ENCODE measurements around the gene RNF17.

Gene RNF17

DNA sequence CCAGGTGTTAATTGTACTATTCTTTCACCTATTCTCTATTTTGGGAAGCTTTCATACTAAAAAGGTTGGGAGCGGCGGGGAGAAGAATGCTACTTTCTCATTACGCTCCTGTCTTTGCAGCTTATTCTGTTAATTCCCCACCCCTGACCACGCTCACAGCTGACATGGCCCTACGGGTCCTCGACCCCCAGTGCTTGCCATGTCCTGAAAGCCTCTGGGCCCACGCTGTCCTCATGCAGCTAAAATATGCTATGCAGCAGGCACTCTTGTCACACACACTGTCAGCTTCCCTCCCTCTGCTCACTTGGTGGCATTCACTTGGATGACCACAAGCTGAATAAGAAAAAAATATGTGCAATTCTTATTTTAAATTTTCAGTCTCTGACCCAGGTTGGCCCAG lies 126.3 kb downstream of the RNF17 start:
- Histone ChIP-seq H3K4me3 (ENCODE audit: insufficient read length, low read depth) (no peak overlapping the region), H3K4me1 (ENCODE audit: insufficient read depth, insufficient read length) (no peaks in the 10 kb centered on the region), H3K9ac (ENCODE audit: insufficient read length, low read depth) (no peak overlapping the region), H3K27me3 (ENCODE audit: insufficient read depth, insufficient read length) (no peaks in the 10 kb centered on the region), H3K36me3 (ENCODE audit: insufficient read depth, insufficient read length, low read length) (peaks cover 71% of the 10 kb centered on the region), H3K9me3 (ENCODE audit: insufficient read depth, low read length) (no peaks in the 10 kb centered on the region)
- TF ChIP-seq YY1 (IDR thresholded peaks at IDR 0.05; ENCODE audit: insufficient read depth, insufficient read length), result no peak
- TF ChIP-seq ZNF274 (IDR thresholded peaks at IDR 0.05; ENCODE audit: low read depth, low read length), result no peak
- TF ChIP-seq SUZ12 (IDR thresholded peaks at IDR 0.05; ENCODE audit: extremely low read depth, insufficient read depth, insufficient read length), result no peak
- no peak for DNase-seq (ENCODE audit: low read depth, low spot score)

- DNase-seq (ENCODE audit: low read depth, low spot score), result no peak
- Histone ChIP-seq H3K4me3 (ENCODE audit: insufficient read length, low read depth) (no peak overlapping the region), H3K27me3 (ENCODE audit: insufficient read depth, insufficient read length) (no peaks in the 10 kb centered on the region), H3K9ac (ENCODE audit: insufficient read length, low read depth) (no peak overlapping the region), H3K4me1 (ENCODE audit: insufficient read depth, insufficient read length) (peaks cover 2% of the 10 kb centered on the region), H3K9me3 (ENCODE audit: insufficient read depth, low read length) (no peaks in the 10 kb centered on the region), H3K36me3 (ENCODE audit: insufficient read depth, insufficient read length, low read length) (peaks cover 66% of the 10 kb centered on the region)
- no peak for TF ChIP-seq YY1 (IDR thresholded peaks at IDR 0.05; ENCODE audit: insufficient read depth, insufficient read length)
- no peak for TF ChIP-seq SUZ12 (IDR thresholded peaks at IDR 0.05; ENCODE audit: extremely low read depth, insufficient read depth, insufficient read length)
- TF ChIP-seq ZNF274 (IDR thresholded peaks at IDR 0.05; ENCODE audit: low read depth, low read length), result no peak
These were observed 127.6 kb downstream of the RNF17 start for GRCh38 chr13:24891476-24892108.

DNA sequence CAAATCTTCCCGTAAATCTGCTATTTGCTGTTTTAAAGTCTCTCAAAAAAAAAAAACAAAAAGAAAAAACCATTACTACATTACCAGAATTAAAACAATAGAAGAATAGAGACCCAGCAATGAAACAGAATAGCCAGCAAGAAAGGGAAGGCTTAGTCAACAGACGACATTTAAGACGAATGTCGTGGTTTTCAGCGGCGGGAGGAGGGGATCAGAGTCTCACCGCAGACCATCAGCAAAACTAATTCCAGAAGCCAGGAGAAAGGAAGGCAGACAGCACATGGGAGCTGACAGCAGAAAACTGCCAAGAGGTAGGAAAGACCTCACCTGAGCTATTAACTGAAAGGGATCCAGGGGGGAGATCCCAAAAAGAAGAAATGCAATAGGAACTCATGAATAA lies 128.9 kb downstream of the RNF17 start:
- H3K9ac ChIP-seq (ENCODE audit: insufficient read length, low read depth), result no peak overlapping the region
- peaks cover 2% of the 10 kb centered on the region for H3K4me1 ChIP-seq (ENCODE audit: insufficient read depth, insufficient read length)
- no peak for DNase-seq (ENCODE audit: low read depth, low spot score)
- H3K36me3 ChIP-seq (ENCODE audit: insufficient read depth, insufficient read length, low read length), result peaks cover 75% of the 10 kb centered on the region
- H3K4me3 ChIP-seq (ENCODE audit: insufficient read length, low read depth), result no peak overlapping the region
- no peak for TF ChIP-seq ZNF274 (IDR thresholded peaks at IDR 0.05; ENCODE audit: low read depth, low read length)
- no peak for TF ChIP-seq SUZ12 (IDR thresholded peaks at IDR 0.05; ENCODE audit: extremely low read depth, insufficient read depth, insufficient read length)
- TF ChIP-seq YY1 (IDR thresholded peaks at IDR 0.05; ENCODE audit: insufficient read depth, insufficient read length), result no peak
- H3K9me3 ChIP-seq (ENCODE audit: insufficient read depth, low read length), result no peaks in the 10 kb centered on the region
- no peaks in the 10 kb centered on the region for H3K27me3 ChIP-seq (ENCODE audit: insufficient read depth, insufficient read length)

GRCh38 chr13:24893863-24894262 lies 129.9 kb downstream of the RNF17 start:
- no peaks in the 10 kb centered on the region for H3K27me3 ChIP-seq (ENCODE audit: insufficient read depth, insufficient read length)
- H3K4me3 ChIP-seq (ENCODE audit: insufficient read length, low read depth), result no peak overlapping the region
- TF ChIP-seq SUZ12 (IDR thresholded peaks at IDR 0.05; ENCODE audit: extremely low read depth, insufficient read depth, insufficient read length) (no peak), YY1 (IDR thresholded peaks at IDR 0.05; ENCODE audit: insufficient read depth, insufficient read length) (no peak), ZNF274 (IDR thresholded peaks at IDR 0.05; ENCODE audit: low read depth, low read length) (no peak)
- H3K9ac ChIP-seq (ENCODE audit: insufficient read length, low read depth), result no peak overlapping the region
- no peaks in the 10 kb centered on the region for H3K9me3 ChIP-seq (ENCODE audit: insufficient read depth, low read length)
- peaks cover 73% of the 10 kb centered on the region for H3K36me3 ChIP-seq (ENCODE audit: insufficient read depth, insufficient read length, low read length)
- H3K4me1 ChIP-seq (ENCODE audit: insufficient read depth, insufficient read length), result peaks cover 2% of the 10 kb centered on the region
- no peak for DNase-seq (ENCODE audit: low read depth, low spot score)

- Histone ChIP-seq H3K4me3 (ENCODE audit: insufficient read length, low read depth) (no peak overlapping the region), H3K9ac (ENCODE audit: insufficient read length, low read depth) (no peak overlapping the region), H3K27me3 (ENCODE audit: insufficient read depth, insufficient read length) (no peaks in the 10 kb centered on the region), H3K4me1 (ENCODE audit: insufficient read depth, insufficient read length) (peaks cover 2% of the 10 kb centered on the region), H3K36me3 (ENCODE audit: insufficient read depth, insufficient read length, low read length) (peaks cover 74% of the 10 kb centered on the region), H3K9me3 (ENCODE audit: insufficient read depth, low read length) (no peaks in the 10 kb centered on the region)
- TF ChIP-seq YY1 (IDR thresholded peaks at IDR 0.05; ENCODE audit: insufficient read depth, insufficient read length), result no peak
- no peak for TF ChIP-seq ZNF274 (IDR thresholded peaks at IDR 0.05; ENCODE audit: low read depth, low read length)
- TF ChIP-seq SUZ12 (IDR thresholded peaks at IDR 0.05; ENCODE audit: extremely low read depth, insufficient read depth, insufficient read length), result no peak
- DNase-seq (ENCODE audit: low read depth, low spot score), result no peak
These were observed 130.5 kb downstream of the RNF17 start for GRCh38 chr13:24894277-24894971.

DNA sequence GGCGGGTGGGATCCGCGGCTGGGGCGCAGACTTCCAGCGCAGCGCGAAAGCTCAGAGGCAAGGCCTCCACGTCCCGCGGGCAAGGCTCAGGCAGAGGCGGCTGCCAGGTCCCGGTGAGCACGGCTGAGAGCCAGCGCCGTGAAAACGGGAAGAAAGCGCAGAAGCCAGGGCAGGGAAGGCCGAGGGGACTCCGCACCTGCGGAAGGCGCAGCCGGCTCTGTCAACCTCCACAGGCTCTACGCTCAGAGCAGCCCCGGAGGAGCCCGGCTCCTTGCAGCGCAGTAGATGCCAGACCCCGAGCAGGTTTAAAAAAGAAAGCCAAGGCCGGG lies 131.0 kb downstream of the RNF17 start:
- Histone ChIP-seq H3K4me3 (ENCODE audit: insufficient read length, low read depth) (no peak overlapping the region), H3K27me3 (ENCODE audit: insufficient read depth, insufficient read length) (no peaks in the 10 kb centered on the region), H3K4me1 (ENCODE audit: insufficient read depth, insufficient read length) (peaks cover 2% of the 10 kb centered on the region), H3K36me3 (ENCODE audit: insufficient read depth, insufficient read length, low read length) (peaks cover 72% of the 10 kb centered on the region), H3K9me3 (ENCODE audit: insufficient read depth, low read length) (no peaks in the 10 kb centered on the region), H3K9ac (ENCODE audit: insufficient read length, low read depth) (no peak overlapping the region)
- DNase-seq (ENCODE audit: low read depth, low spot score), result no peak
- TF ChIP-seq SUZ12 (IDR thresholded peaks at IDR 0.05; ENCODE audit: extremely low read depth, insufficient read depth, insufficient read length), result no peak
- no peak for TF ChIP-seq ZNF274 (IDR thresholded peaks at IDR 0.05; ENCODE audit: low read depth, low read length)
- no peak for TF ChIP-seq YY1 (IDR thresholded peaks at IDR 0.05; ENCODE audit: insufficient read depth, insufficient read length)

DNA sequence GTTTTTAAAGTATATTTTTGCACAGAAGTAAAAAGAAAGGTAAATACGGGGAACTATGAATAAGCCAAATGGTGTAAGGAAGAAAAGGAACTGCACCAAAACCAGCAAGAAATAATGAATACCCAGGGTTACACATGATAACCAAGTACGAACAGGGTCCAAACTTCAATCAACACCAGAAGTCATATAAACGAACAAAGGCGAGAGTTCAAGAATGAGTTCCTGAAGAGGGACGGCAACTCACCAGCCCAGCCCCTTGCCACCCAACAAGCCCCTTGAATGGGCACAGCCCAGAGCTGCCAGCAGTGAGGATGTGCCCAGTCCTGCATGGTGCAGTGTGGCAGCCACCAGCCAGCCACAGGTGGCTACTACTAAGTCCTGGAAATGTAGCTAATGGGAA lies 132.1 kb downstream of the RNF17 start:
- DNase-seq (ENCODE audit: low read depth, low spot score), result no peak
- Histone ChIP-seq H3K9ac (ENCODE audit: insufficient read length, low read depth) (no peak overlapping the region), H3K9me3 (ENCODE audit: insufficient read depth, low read length) (no peaks in the 10 kb centered on the region), H3K27me3 (ENCODE audit: insufficient read depth, insufficient read length) (no peaks in the 10 kb centered on the region), H3K36me3 (ENCODE audit: insufficient read depth, insufficient read length, low read length) (peaks cover 70% of the 10 kb centered on the region), H3K4me1 (ENCODE audit: insufficient read depth, insufficient read length) (peaks cover 2% of the 10 kb centered on the region), H3K4me3 (ENCODE audit: insufficient read length, low read depth) (no peak overlapping the region)
- TF ChIP-seq ZNF274 (IDR thresholded peaks at IDR 0.05; ENCODE audit: low read depth, low read length), result no peak
- no peak for TF ChIP-seq YY1 (IDR thresholded peaks at IDR 0.05; ENCODE audit: insufficient read depth, insufficient read length)
- TF ChIP-seq SUZ12 (IDR thresholded peaks at IDR 0.05; ENCODE audit: extremely low read depth, insufficient read depth, insufficient read length), result no peak
